Progenitor cell of endocrine pancreas (in vitro differentiated cells): ENCODE data around the gene MSMO1. TPM values are rescaled to one million over a fixed set of nuclear protein-coding genes. Genes with fewer than 3 reads are reported as not detected.
"Not testable (repeated sequence)": the region's sequence is repeated elsewhere in the genome, so short reads cannot be mapped to it uniquely, and the experiment has no call there.

Experiments used
- DNase-seq: peaks from one replicate; pipeline ENCODE4 v3.0.0; 2021; ENCODE audit warnings: low spot score; ENCODE audit not compliant: unreplicated experiment
- H3K27ac Mint-ChIP-seq: 2 replicates; pipeline ENCODE4 v1.8.0; 2021; ENCODE audit warnings: mild to moderate bottlenecking, moderate library complexity, mixed read lengths
- H3K27me3 Mint-ChIP-seq: 2 replicates; pipeline ENCODE4 v1.8.0; 2021; ENCODE audit warnings: mixed read lengths
- H3K36me3 Mint-ChIP-seq: 2 replicates; pipeline ENCODE4 v1.8.0; 2022; ENCODE audit warnings: mixed read lengths; ENCODE audit not compliant: insufficient read depth
- H3K4me1 Mint-ChIP-seq: 2 replicates; pipeline ENCODE4 v1.8.0; 2021; ENCODE audit warnings: low read depth, mixed read lengths
- H3K4me3 Mint-ChIP-seq: 2 replicates; pipeline ENCODE4 v1.8.0; 2021; ENCODE audit warnings: low read depth, mild to moderate bottlenecking, moderate library complexity, mixed read lengths
- H3K9me3 Mint-ChIP-seq: 2 replicates; pipeline ENCODE4 v1.8.0; 2021; ENCODE audit warnings: low read depth, mixed read lengths
- CTCF ChIP-seq: fragments of 200-600 bp; sonication (generic); IDR thresholded peaks from one replicate; pipeline ENCODE4 v1.5.0; 2021; ENCODE audit warnings: antibody characterized with exemption, mild to moderate bottlenecking; ENCODE audit not compliant: unreplicated experiment
- total RNA-seq: library from RNA; stranded (reverse); gene quantifications from 2 replicates; pipeline ENCODE4 v1.2.1, GENCODE V29; 2021

The MSMO1 gene
- total RNA-seq, 1 donor from 2014 or later: 87.1 TPM

GRCh38 chr4:165335163-165335703 lies 7.8 kb downstream of the MSMO1 start:
- H3K4me3 Mint-ChIP-seq: no peak overlapping the region
- H3K36me3 Mint-ChIP-seq: peaks cover 20% of the 10 kb centered on the region
- peak overlapping the region; percentile 59 for H3K27ac Mint-ChIP-seq
- no peaks in the 10 kb centered on the region for H3K9me3 Mint-ChIP-seq
- TF ChIP-seq CTCF: no peak
- DNase-seq: no peak
- no peaks in the 10 kb centered on the region for H3K27me3 Mint-ChIP-seq
- H3K4me1 Mint-ChIP-seq: peaks cover 28% of the 10 kb centered on the region

- no peak overlapping the region for H3K27ac Mint-ChIP-seq
- peaks cover 13% of the 10 kb centered on the region for H3K4me1 Mint-ChIP-seq
- no peaks in the 10 kb centered on the region for H3K27me3 Mint-ChIP-seq
- no peak for TF ChIP-seq CTCF
- H3K4me3 Mint-ChIP-seq: no peak overlapping the region
- H3K36me3 Mint-ChIP-seq: peaks cover 13% of the 10 kb centered on the region
- no peak for DNase-seq
- H3K9me3 Mint-ChIP-seq: no peaks in the 10 kb centered on the region
Measured at GRCh38 chr4:165336743-165337142, 9.3 kb downstream of the MSMO1 start.

GRCh38 chr4:165342340-165342739 lies 14.9 kb downstream of the MSMO1 start:
- not testable (repeated sequence) for H3K9me3 Mint-ChIP-seq, H3K36me3 Mint-ChIP-seq, H3K27ac Mint-ChIP-seq, H3K4me1 Mint-ChIP-seq, H3K27me3 Mint-ChIP-seq, H3K4me3 Mint-ChIP-seq, DNase-seq

GRCh38 chr4:165343353-165344191 lies 16.1 kb downstream of the MSMO1 start:
- Mint-ChIP-seq H3K4me1 (peaks cover 5% of the 10 kb centered on the region), H3K4me3 (no peak overlapping the region), H3K36me3 (peaks cover 5% of the 10 kb centered on the region), H3K9me3 (no peaks in the 10 kb centered on the region), H3K27ac (no peak overlapping the region), H3K27me3 (no peaks in the 10 kb centered on the region)
- DNase-seq: no peak
- TF ChIP-seq CTCF: peak; percentile 48

- H3K9me3 Mint-ChIP-seq: no peaks in the 10 kb centered on the region
- H3K27me3 Mint-ChIP-seq: no peaks in the 10 kb centered on the region
- no peak overlapping the region for H3K4me3 Mint-ChIP-seq
- no peak for DNase-seq
- H3K4me1 Mint-ChIP-seq: peaks cover 5% of the 10 kb centered on the region
- peaks cover 4% of the 10 kb centered on the region for H3K36me3 Mint-ChIP-seq
- peak overlapping the region; percentile 25 for H3K27ac Mint-ChIP-seq
- no peak for TF ChIP-seq CTCF
Measured at GRCh38 chr4:165345666-165346417, 18.4 kb downstream of the MSMO1 start.
